Liver (tissue), 9 donors: Measurements from ENCODE around the gene THADA. TPM values are rescaled to one million over a fixed set of nuclear protein-coding genes. Genes with fewer than 3 reads are reported as not detected.

ENCODE experiments used
- DNase-seq: peaks from one replicate; pipeline ENCODE4 v3.0.0-alpha.2; 2017; ENCODE audit warnings: low spot score
- H3K27ac ChIP-seq, 2 donors: one replicate each; pipeline ENCODE4 v1.7.0; 2013; ENCODE audit warnings: inconsistent platforms in 2 of 2, low read length in 2 of 2, control low read depth in 1 of 2, low read depth in 1 of 2, mild to moderate bottlenecking in 1 of 2
- H3K27me3 ChIP-seq, 4 donors: one replicate each; pipeline versions ENCODE4 v1.6.1 to v1.7.0; 2013; ENCODE audit warnings: low read length in 3 of 4, inconsistent platforms in 1 of 4, mild to moderate bottlenecking in 1 of 4, moderate library complexity in 1 of 4; ENCODE audit not compliant: control insufficient read depth in 4 of 4, insufficient read depth in 4 of 4
- H3K36me3 ChIP-seq, 4 donors: one replicate each; pipeline versions ENCODE4 v1.6.1 to v1.7.0; 2013; ENCODE audit warnings: low read length in 3 of 4, mild to moderate bottlenecking in 3 of 4, low read depth in 1 of 4, moderate library complexity in 1 of 4; ENCODE audit not compliant: control insufficient read depth in 4 of 4, insufficient read depth in 3 of 4
- H3K4me1 ChIP-seq, 4 donors: one replicate each; pipeline versions ENCODE4 v1.6.1 to v1.7.0; 2013; ENCODE audit warnings: low read length in 3 of 4, mild to moderate bottlenecking in 3 of 4, moderate library complexity in 1 of 4; ENCODE audit not compliant: control insufficient read depth in 4 of 4, insufficient read depth in 4 of 4
- H3K4me3 ChIP-seq, 3 donors: one replicate each; pipeline versions ENCODE4 v1.6.1 to v1.7.0; 2013; ENCODE audit warnings: low read length in 3 of 3, control low read depth in 1 of 3, low read depth in 1 of 3, mild to moderate bottlenecking in 1 of 3
- H3K9ac ChIP-seq, 2 donors: one replicate each; pipeline ENCODE4 v1.7.0; 2013; ENCODE audit warnings: low read length in 2 of 2, mild to moderate bottlenecking in 2 of 2, moderate library complexity in 2 of 2, control low read depth in 1 of 2, low read depth in 1 of 2
- H3K9me3 ChIP-seq, 4 donors: one replicate each; pipeline versions ENCODE4 v1.6.1 to v1.7.0; 2013; ENCODE audit warnings: low read length in 3 of 4; ENCODE audit not compliant: control insufficient read depth in 4 of 4
- EGR1 ChIP-seq, 2 donors: IDR thresholded peaks; 2 replicates each; pipeline ENCODE4 v1.6.1; 2016 to 2018; ENCODE audit warnings: antibody characterized with exemption in 2 of 2, low read depth in 2 of 2
- FOXA1 ChIP-seq: IDR thresholded peaks from 2 replicates; pipeline ENCODE4 v1.6.1; 2016; ENCODE audit warnings: antibody characterized with exemption
- GABPA ChIP-seq, 2 donors: IDR thresholded peaks in 1 of 2; conservative IDR thresholded peaks in 1 of 2; 2 replicates each; pipeline ENCODE4 v1.6.1; 2016; ENCODE audit warnings: antibody characterized with exemption in 2 of 2, mild to moderate bottlenecking in 1 of 2, moderate library complexity in 1 of 2
- JUND ChIP-seq, 2 donors: IDR thresholded peaks; 2 replicates each; pipeline ENCODE4 v1.6.1; 2016; ENCODE audit warnings: antibody characterized with exemption in 2 of 2
- NR2F2 ChIP-seq: IDR thresholded peaks from 2 replicates; pipeline ENCODE4 v1.6.1; 2016; ENCODE audit warnings: antibody characterized with exemption
- RAD21 ChIP-seq, 2 donors: IDR thresholded peaks; 2 replicates each; pipeline ENCODE4 v1.6.1; 2016; ENCODE audit warnings: antibody characterized with exemption in 2 of 2, mild to moderate bottlenecking in 2 of 2
- RXRA ChIP-seq, 2 donors: IDR thresholded peaks; 2 replicates each; pipeline ENCODE4 v1.6.1; 2017 to 2018; ENCODE audit warnings: antibody characterized with exemption in 2 of 2, mild to moderate bottlenecking in 1 of 2
- TAF1 ChIP-seq: conservative IDR thresholded peaks from 2 replicates; pipeline ENCODE4 v1.6.1; 2016; ENCODE audit warnings: antibody characterized with exemption, mild to moderate bottlenecking
- WGBS: extraction: QIAGEN DNeasy Blood & Tissue Kit; methylation state at CpG from one replicate; pipeline ENCODE4 v1.1.7; 2013; 5-methylcytosine and 5-hydroxymethylcytosine counted together
- polyA plus RNA-seq, 2 donors: library from polyadenylated mRNA; stranded (reverse) in 1 of 2; unstranded in 1 of 2; fragments of 200-250 nt in 1 of 2; fragments of >200 nt in 1 of 2; fragmentation: Nextera tagmentation in 1 of 2; extraction: Ambion mirVana in 1 of 2; gene quantifications; one replicate each; pipeline versions ENCODE4 v1.2.1 to v1.2.3, GENCODE V29; 2013 to 2015
- total RNA-seq, 2 donors: library from RNA; depleted of rRNA; stranded (reverse); fragments of >200 nt; gene quantifications; one replicate each; pipeline ENCODE4 v1.2.3, GENCODE V29; 2014
- TF ChIP-seq, protein P1 (sequence below): IDR thresholded peaks from 2 replicates; pipeline ENCODE4 v1.6.1; 2016; ENCODE audit warnings: antibody characterized with exemption
- TF ChIP-seq, protein P2 (sequence below): IDR thresholded peaks from 2 replicates; pipeline ENCODE4 v1.6.1; 2016; ENCODE audit warnings: antibody characterized with exemption, mild to moderate bottlenecking
- TF ChIP-seq, protein P3 (sequence below): IDR thresholded peaks from 2 replicates; pipeline ENCODE4 v1.6.1; 2016; ENCODE audit warnings: antibody characterized with exemption
- TF ChIP-seq, protein P4 (sequence below): fragments of 150-350 bp; IDR thresholded peaks from 2 replicates; pipeline ENCODE4 v1.5.1; 2017; ENCODE audit warnings: improper control_type of control experiment, low read depth, low read length; ENCODE audit not compliant: missing input control
- donor health status: healthy.
- donor health status: healthy.
- donor health status: healthy.
- donor health status: healthy.
- donor health status: healthy.

Gene THADA
- total and polyA plus RNA-seq, 4 donors: 12.0 to 37.2 (median 22.3) TPM

DNA sequence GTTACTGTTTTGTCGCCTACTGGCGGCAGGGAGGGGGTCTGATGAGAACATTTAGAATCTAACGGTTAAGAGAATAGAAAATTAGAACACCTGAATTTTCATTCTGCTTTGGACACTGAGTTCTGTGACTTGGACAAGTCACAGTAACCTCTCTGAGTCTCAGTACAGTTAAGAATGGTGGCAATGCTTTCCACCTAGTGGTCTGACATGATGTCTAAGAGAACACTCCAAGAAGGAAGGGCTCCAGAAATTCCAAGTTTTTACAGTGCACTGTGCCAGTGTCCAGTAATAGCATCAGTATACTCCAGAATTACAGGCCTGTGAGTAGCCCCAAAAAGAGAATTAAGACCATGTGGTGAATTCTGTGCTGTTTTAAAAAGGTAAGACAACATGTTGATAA, 195.3 kb downstream of the THADA start:
- 98% methylated on average over 3 of the region's 3 CpGs for WGBS
- peaks cover 0 to 3% (median 1%) of the 10 kb centered on the region in 4 donors for H3K4me1 ChIP-seq
- H3K9ac ChIP-seq: no peak overlapping the region
- no peaks in the 10 kb centered on the region for H3K36me3 ChIP-seq
- no peaks in the 10 kb centered on the region for H3K9me3 ChIP-seq
- H3K27me3 ChIP-seq: no peaks in the 10 kb centered on the region
- H3K4me3 ChIP-seq: no peak overlapping the region
- TF ChIP-seq, protein P1, sequence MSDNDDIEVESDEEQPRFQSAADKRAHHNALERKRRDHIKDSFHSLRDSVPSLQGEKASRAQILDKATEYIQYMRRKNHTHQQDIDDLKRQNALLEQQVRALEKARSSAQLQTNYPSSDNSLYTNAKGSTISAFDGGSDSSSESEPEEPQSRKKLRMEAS: no peak
- no peak for DNase-seq
- no peak overlapping the region for H3K27ac ChIP-seq

DNA sequence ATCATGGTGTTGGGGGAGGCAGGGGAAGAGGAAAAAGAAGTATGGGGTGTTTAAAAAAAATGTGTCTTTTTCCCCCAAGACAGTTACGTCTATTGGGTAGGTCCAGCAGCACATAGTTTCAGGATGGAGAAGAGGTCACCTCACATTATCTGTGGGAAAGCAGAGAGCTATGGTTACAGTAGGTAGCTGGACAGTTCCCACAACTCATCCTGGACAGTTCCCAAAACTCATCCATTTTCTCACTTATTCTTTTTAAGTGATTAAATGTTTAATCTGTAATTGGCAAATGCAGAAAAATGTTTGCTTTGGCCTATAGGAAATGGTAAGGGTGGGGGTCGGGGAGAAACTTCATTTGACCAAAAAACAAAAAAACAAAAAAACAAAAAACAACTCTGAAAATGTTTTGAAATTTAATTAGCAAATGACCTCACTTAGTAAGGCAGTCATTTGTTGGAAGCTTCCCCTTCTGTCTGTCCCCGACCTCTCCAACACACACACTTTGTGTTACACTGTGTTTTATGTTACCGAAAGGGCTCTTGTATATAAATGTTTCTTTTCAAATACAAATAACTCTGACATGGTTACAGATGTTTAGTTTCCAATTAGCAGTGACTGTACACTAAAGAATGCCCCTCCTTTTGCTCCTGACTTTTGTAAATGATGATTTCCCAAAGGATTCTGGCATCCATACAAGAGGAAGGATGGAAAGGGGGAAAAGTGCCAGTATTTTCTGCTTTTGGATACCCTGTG, 196.1 kb downstream of the THADA start:
- no peaks in the 10 kb centered on the region for H3K36me3 ChIP-seq
- H3K9me3 ChIP-seq: no peaks in the 10 kb centered on the region
- H3K4me3 ChIP-seq: no peak overlapping the region
- TF ChIP-seq, protein P2, sequence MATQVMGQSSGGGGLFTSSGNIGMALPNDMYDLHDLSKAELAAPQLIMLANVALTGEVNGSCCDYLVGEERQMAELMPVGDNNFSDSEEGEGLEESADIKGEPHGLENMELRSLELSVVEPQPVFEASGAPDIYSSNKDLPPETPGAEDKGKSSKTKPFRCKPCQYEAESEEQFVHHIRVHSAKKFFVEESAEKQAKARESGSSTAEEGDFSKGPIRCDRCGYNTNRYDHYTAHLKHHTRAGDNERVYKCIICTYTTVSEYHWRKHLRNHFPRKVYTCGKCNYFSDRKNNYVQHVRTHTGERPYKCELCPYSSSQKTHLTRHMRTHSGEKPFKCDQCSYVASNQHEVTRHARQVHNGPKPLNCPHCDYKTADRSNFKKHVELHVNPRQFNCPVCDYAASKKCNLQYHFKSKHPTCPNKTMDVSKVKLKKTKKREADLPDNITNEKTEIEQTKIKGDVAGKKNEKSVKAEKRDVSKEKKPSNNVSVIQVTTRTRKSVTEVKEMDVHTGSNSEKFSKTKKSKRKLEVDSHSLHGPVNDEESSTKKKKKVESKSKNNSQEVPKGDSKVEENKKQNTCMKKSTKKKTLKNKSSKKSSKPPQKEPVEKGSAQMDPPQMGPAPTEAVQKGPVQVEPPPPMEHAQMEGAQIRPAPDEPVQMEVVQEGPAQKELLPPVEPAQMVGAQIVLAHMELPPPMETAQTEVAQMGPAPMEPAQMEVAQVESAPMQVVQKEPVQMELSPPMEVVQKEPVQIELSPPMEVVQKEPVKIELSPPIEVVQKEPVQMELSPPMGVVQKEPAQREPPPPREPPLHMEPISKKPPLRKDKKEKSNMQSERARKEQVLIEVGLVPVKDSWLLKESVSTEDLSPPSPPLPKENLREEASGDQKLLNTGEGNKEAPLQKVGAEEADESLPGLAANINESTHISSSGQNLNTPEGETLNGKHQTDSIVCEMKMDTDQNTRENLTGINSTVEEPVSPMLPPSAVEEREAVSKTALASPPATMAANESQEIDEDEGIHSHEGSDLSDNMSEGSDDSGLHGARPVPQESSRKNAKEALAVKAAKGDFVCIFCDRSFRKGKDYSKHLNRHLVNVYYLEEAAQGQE: no peak
- TF ChIP-seq, protein P3, sequence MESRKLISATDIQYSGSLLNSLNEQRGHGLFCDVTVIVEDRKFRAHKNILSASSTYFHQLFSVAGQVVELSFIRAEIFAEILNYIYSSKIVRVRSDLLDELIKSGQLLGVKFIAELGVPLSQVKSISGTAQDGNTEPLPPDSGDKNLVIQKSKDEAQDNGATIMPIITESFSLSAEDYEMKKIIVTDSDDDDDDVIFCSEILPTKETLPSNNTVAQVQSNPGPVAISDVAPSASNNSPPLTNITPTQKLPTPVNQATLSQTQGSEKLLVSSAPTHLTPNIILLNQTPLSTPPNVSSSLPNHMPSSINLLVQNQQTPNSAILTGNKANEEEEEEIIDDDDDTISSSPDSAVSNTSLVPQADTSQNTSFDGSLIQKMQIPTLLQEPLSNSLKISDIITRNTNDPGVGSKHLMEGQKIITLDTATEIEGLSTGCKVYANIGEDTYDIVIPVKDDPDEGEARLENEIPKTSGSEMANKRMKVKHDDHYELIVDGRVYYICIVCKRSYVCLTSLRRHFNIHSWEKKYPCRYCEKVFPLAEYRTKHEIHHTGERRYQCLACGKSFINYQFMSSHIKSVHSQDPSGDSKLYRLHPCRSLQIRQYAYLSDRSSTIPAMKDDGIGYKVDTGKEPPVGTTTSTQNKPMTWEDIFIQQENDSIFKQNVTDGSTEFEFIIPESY: no peak
- TF ChIP-seq, protein P4, sequence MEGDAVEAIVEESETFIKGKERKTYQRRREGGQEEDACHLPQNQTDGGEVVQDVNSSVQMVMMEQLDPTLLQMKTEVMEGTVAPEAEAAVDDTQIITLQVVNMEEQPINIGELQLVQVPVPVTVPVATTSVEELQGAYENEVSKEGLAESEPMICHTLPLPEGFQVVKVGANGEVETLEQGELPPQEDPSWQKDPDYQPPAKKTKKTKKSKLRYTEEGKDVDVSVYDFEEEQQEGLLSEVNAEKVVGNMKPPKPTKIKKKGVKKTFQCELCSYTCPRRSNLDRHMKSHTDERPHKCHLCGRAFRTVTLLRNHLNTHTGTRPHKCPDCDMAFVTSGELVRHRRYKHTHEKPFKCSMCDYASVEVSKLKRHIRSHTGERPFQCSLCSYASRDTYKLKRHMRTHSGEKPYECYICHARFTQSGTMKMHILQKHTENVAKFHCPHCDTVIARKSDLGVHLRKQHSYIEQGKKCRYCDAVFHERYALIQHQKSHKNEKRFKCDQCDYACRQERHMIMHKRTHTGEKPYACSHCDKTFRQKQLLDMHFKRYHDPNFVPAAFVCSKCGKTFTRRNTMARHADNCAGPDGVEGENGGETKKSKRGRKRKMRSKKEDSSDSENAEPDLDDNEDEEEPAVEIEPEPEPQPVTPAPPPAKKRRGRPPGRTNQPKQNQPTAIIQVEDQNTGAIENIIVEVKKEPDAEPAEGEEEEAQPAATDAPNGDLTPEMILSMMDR: no peak
- no peak for TF ChIP-seq TAF1
- DNase-seq: no peak
- no peak overlapping the region for H3K9ac ChIP-seq
- peaks cover 0 to 3% (median 1%) of the 10 kb centered on the region in 4 donors for H3K4me1 ChIP-seq
- 86% methylated on average over 4 of the region's 4 CpGs for WGBS
- no peaks in the 10 kb centered on the region for H3K27me3 ChIP-seq
- H3K27ac ChIP-seq: peak overlapping the region in 1 of 2 donors; percentile 5

DNA sequence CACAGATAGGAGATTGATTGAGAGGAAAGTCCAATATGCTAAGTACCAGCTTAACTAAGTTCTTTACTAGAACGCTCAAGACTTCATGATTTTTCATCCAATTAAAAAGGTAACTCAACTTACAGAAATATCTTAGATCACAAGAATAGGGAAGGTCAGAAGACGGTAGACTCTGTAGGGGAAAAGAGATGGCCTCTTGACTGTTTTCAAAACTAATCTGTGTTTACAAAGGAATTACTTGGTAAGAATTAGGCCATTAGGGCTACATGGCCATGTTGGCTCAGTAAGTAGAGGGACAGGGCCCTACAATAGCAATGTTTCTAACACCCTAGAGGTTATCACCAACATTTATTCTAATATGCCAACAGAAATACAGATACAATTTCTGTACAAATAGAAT, 196.7 kb downstream of the THADA start:
- peak overlapping the region in 1 of 2 donors; percentile 5 for H3K27ac ChIP-seq
- 81% methylated on average over 2 of the region's 2 CpGs for WGBS

More for the DNA sequence above, 196.7 kb downstream of the THADA start:
- Histone ChIP-seq H3K4me3 (no peak overlapping the region), H3K9me3 (no peaks in the 10 kb centered on the region), H3K9ac (no peak overlapping the region), H3K27me3 (no peaks in the 10 kb centered on the region), H3K4me1 (peaks cover 0 to 3% (median 1%) of the 10 kb centered on the region in 4 donors), H3K36me3 (no peaks in the 10 kb centered on the region)
- TF ChIP-seq RXRA (IDR thresholded peaks at IDR 0.05): no peak
- TF ChIP-seq JUND (IDR thresholded peaks at IDR 0.05): no peak
- TF ChIP-seq FOXA1: no peak
- TF ChIP-seq RAD21 (IDR thresholded peaks at IDR 0.05): no peak
- TF ChIP-seq NR2F2: no peak
- TF ChIP-seq GABPA (IDR thresholded peaks at IDR 0.05 in 1 of 2, conservative IDR thresholded peaks at IDR 0.05 in 1 of 2): no peak
- TF ChIP-seq EGR1 (IDR thresholded peaks at IDR 0.05; ENCODE audit: low read depth in 2 of 2): no peak
- TF ChIP-seq, protein P1: no peak
- no peak for DNase-seq
